H7 (cell line): Measurements from ENCODE around the gene TMEM181. TPM values are rescaled to one million over a fixed set of nuclear protein-coding genes. Genes with fewer than 3 reads are reported as not detected.
"Not testable (repeated sequence)": the region's sequence is repeated elsewhere in the genome, so short reads cannot be mapped to it uniquely, and the experiment has no call there.

Source experiments
- DNase-seq: peaks from one replicate; pipeline ENCODE4 v3.0.0; 2012
- H3K27me3 ChIP-seq: 2 replicates; pipeline ENCODE4 v1.6.0; 2011; ENCODE audit warnings: mild to moderate bottlenecking, low read length; ENCODE audit not compliant: control insufficient read depth, insufficient read depth
- H3K36me3 ChIP-seq: replicated peaks from 2 replicates; pipeline ENCODE4 v1.5.1; 2011; ENCODE audit warnings: low read length; ENCODE audit not compliant: control insufficient read depth, insufficient read depth
- H3K4me3 ChIP-seq: 2 replicates; pipeline ENCODE4 v1.5.1; 2011; ENCODE audit warnings: low read depth, mild to moderate bottlenecking, control low read depth, low read length, moderate library complexity; ENCODE audit not compliant: insufficient read depth
- total RNA-seq: library from RNA; depleted of rRNA; stranded (reverse); fragments of >200 nt; shearing (Covaris generic); gene quantifications from 2 replicates; pipeline ENCODE4 v1.2.3, GENCODE V29; 2014

Gene TMEM181
- total RNA-seq, 1 experiment from 2014 or later, result 14.5 TPM

DNA sequence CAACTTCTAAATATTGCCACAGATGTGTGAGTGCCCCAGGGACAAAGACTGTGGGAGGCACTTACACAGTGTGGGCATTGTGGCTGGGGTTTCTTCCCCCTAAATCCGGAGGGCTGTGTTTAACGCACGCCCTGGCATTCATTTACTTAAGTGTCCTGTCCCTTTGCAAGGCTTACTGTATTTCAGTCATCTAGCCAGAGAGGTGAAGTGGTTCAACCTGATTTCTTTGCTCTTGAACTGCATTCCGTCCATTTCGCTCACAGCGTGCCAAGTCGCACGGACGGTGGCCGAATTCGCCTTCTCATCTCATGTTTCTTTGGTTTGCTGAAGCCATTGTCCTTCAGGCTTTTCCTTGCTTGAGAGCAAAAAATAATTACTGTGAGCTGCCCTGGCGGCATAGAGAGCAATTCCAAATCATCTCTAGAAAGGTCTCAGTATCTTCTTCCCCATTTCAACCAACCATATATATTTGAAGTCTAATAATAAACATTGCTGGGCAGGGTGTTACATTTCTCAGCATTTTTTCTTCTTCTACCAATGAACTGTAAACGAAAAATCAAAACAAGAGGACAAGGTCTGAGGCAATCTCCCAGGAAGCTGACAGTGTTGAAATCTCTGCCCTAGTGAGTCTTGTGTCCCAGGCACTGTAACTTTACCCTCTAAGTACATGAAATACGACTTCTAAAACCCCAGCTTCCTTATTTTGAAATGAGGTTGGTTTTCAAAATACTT, 106.9 kb downstream of the TMEM181 start:
- Histone ChIP-seq H3K4me3 (no peak overlapping the region), H3K36me3 (no peaks in the 10 kb centered on the region), H3K27me3 (no peaks in the 10 kb centered on the region)
- no peak for DNase-seq

DNA sequence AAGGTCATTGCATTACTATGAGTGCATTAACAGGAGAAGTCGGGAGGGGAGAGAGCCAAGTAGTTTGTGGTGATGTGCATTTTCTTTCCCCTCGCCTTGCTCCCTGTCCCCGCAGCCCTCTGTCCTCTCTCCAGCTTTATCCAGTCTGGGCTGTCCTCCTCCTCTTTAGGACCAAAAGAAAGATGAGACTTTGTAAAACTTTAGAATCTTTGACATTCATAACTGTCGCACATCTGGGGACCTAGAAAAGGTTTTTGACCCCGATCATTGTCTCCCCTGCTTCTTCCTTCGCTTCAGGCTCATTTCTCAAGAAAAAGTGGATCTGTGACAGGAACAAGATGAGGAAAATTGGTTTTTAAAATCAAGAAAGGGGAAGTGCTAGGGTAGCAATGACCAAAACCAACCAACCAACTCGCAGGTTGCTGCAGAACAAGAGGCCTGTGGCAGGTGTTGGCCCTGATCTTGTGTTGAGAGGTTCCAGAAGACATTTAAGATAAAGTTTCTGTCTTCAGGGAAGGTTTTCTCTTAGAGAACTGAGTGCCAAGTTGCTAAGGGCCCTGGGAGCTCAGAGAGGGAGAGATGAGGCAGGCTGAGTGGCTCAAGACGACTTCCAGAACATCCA, 107.6 kb downstream of the TMEM181 start:
- DNase-seq, result no peak
- Histone ChIP-seq H3K4me3 (no peak overlapping the region), H3K36me3 (no peaks in the 10 kb centered on the region), H3K27me3 (no peaks in the 10 kb centered on the region)

DNA sequence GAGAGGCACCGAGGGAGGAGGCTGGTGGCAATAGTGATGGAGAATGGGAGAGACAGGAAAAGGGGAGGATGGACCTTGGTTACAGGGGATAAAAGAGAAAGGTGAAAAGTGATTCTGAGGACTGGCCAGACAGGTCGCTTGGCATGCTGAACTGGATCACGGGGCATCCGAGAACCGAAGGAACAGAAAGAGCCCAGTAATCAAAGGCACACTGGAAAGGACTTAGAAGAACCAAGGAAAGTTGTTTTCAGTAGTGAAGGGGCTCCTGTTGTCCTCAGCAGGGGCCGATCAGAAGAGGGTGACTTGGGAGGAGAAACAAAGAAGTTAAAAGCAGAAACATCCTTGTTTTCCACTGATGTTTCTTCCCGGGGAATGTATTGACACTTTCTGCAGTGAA, 108.8 kb downstream of the TMEM181 start:
- no peaks in the 10 kb centered on the region for H3K27me3 ChIP-seq
- no peak overlapping the region for H3K4me3 ChIP-seq
- no peaks in the 10 kb centered on the region for H3K36me3 ChIP-seq
- DNase-seq, result no peak

DNA sequence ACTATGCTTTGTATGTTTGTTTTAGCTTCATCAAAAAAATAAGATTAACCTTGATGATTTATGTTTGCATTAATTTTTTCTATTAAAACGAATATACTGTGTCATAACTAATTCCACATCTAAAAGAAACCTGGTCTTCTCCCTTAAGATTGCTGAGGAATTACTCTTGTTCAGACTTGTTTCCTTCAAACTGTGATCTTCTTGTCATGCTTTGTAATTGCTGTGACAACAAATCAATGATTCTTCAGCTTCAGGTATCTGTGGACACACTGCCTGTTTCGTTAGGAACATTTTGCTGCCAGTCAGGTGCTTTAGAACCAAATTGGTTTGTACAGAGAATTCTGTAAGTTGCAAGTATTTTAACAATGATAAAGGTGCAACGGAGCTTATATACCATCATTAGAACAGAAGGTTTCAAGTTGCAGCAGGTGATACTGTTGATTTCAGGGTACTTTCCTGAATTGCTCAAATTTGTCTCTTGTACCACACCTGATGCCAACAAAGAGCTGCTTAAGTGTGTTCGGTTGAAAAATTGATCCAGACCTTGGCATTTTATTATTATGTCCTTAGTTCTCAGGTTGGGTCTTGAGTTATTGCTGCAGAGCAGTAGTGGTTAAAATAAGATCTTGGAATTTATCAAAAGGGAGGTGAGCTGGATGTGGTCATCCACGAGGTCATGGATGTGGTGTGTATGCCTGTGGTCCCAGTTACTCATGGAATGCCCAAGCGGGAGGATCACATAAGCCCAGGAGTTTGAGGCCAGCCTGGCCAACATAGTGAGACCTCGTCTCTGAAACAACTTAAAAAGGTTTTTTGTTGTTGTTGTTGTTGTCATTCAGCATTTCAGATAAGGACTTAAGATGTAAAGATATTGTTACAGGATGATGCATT, 109.5 kb downstream of the TMEM181 start:
- H3K4me3 ChIP-seq, result no peak overlapping the region
- no peak for DNase-seq
- no peaks in the 10 kb centered on the region for H3K27me3 ChIP-seq

DNA sequence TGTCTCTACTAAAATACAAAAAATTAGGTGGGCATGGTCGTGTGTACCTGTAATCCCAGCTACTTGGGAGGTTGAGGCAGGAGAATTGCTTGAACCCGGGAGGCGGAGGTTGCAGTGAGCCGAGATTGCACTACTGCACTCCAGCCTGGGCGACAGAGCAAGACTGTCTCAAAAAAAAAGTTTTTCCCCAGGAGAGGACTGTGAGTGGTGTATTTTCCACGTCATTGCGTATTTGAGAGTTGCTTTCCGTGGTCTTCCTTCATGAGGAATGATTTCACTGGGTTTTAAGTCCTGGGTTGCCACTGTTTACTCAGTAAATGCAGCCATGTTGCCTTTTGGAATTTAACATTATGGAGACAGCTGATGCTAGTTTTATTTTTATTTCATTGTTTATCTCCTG, 112.2 kb downstream of the TMEM181 start:
- H3K36me3 ChIP-seq, H3K4me3 ChIP-seq, H3K27me3 ChIP-seq, DNase-seq: not testable (repeated sequence)

More for the DNA sequence above, 109.5 kb downstream of the TMEM181 start:
- H3K36me3 ChIP-seq, result no peaks in the 10 kb centered on the region

DNA sequence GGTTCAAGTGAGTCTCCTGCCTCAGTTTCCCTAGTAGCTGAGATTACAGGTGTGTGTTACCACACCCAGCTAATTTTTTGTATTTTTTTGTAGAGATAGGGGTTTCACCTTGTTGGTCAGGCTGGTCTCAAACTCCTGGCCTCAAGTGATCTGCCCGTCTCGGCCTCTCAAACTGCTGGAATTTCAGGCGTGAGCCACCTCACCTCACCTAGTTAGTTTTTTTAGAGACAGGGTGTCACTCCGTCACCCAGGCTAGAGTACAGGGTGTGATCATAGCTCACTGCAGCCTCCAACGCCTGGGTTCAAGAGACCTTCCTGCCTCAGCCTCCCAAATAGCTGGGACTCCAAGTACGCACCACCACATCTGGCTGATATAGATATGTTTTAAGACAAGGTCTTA, 112.8 kb downstream of the TMEM181 start:
- DNase-seq, result no peak
- Histone ChIP-seq H3K4me3 (no peak overlapping the region), H3K36me3 (no peaks in the 10 kb centered on the region), H3K27me3 (no peaks in the 10 kb centered on the region)

DNA sequence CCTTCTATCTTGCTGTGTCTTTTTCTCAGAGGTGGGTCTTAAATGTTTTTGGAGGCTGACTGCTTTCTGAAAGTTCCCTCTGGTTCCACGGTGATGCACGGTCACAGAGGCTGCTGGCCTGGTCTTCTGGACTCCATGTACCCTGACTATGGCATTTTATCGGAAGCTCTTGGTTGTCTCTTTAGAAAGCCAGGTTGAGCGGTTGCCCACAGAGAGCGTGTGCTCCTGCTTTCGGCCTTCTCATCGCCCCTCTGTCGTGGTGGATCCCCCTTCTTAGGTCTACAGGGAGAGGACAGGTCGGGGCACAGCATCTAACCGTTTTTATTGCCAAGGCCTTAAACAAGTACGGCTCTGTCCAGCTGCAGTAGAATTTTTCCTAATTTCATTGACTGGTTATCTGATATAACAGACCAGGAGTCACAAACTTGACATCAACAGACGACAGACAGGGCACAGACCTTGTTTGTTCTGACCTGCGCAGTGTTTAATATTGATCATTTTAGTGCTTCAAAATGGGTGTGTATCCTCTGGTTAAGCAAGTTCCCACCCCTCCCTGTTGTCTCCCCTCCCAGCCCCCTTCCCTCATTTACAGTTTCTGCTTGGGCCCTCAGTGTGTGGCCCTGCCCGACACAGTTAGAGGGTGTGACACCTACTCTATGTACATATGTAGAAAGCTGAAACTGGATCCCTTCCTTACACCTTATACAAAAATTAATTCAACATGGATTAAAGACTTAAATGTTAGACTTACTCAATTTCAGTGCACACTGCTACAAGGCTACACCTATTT, 114.6 kb downstream of the TMEM181 start:
- no peak overlapping the region for H3K4me3 ChIP-seq
- H3K27me3 ChIP-seq, result no peaks in the 10 kb centered on the region
- no peak for DNase-seq
- no peaks in the 10 kb centered on the region for H3K36me3 ChIP-seq

DNA sequence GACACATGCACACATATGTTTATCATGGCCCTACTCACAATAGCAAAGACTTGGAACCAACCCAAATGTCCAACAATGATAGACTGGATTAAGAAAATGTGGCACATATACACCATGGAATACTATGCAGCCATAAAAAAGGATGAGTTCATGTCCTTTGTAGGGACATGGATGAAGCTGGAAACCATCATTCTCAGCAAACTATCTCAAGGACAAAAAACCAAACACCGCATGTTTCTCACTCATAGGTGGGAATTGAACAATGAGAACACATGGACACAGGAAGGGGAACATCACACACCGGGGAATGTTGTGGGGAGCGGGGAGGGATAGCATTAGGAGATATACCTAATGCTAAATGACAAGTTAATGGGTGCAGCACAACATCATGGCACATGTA, 117.2 kb downstream of the TMEM181 start:
- H3K27me3 ChIP-seq, H3K4me3 ChIP-seq, DNase-seq, H3K36me3 ChIP-seq: not testable (repeated sequence)

DNA sequence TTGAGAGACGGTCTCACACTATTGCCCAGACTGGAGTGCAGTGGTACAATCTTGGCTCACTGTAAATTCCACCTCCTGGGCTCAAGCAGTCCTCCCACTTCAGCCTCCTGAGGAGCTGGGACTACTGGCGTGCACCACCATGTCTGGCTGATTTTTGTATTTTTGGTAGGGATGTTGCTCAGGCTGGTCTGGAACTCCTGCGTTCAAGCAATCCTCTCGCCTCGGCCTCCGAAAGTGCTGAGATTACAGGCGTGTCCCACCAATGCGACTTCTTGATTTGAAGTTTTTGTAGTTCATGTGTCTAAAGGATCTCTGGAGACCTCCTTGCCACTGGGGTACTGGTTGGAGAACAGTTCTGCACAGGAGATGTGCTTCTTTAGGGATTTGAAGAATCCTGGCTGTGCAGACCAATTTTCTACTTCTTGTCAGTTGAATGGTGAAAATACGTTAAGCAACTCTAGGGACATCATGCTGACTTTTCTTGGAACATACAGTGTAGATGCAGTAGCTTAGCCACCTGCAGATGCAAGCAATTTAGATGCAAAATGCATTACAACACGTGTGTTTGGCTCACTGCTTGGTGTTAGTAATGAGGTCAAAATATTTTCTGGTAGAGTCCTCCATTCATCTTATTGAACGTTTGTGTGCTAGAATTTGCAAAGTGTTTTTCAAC, 118.2 kb downstream of the TMEM181 start:
- no peak for DNase-seq
- Histone ChIP-seq H3K27me3 (no peaks in the 10 kb centered on the region), H3K4me3 (no peak overlapping the region), H3K36me3 (no peaks in the 10 kb centered on the region)

DNA sequence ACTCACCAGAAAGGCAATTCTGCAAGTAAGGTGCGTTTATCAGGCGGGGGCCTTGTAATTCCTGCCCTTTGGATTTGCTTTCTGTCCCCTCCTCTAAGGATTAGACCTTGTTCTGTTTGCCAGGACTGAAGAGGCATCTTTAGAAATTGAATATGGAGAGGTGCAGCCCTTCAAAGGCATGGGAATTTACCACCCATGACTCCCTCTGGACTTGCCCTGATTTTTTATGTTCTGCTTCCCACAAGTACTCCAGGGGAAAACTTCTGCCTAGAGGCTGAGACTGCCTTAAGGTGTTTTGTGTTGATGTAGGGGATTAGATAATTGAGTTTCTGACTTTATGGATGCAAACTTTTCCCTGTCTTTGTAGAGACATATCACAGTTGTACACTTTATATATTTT, 120.1 kb downstream of the TMEM181 start:
- Histone ChIP-seq H3K4me3 (no peak overlapping the region), H3K27me3 (no peaks in the 10 kb centered on the region), H3K36me3 (no peaks in the 10 kb centered on the region)
- no peak for DNase-seq

DNA sequence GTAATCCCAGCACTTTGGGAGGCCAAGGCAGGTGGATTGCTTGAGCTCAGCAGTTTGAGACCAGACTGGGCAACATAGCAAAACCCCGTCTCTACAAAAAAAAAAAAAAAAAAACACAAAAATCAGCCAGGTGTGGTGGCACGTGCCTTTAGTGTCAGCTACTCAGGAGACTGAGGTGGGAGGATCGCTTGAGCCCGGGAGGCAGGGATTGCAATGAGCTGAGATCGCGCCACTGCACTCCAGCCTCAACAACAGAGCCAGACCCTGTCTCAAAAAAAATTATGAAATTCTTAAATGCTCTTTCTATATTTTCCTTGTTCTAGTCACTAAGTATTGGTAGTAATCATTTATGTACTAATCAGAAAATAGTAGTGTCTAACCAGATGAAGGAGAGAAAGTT, 120.6 kb downstream of the TMEM181 start:
- Histone ChIP-seq H3K27me3 (no peaks in the 10 kb centered on the region), H3K4me3 (no peak overlapping the region), H3K36me3 (no peaks in the 10 kb centered on the region)
- no peak for DNase-seq

DNA sequence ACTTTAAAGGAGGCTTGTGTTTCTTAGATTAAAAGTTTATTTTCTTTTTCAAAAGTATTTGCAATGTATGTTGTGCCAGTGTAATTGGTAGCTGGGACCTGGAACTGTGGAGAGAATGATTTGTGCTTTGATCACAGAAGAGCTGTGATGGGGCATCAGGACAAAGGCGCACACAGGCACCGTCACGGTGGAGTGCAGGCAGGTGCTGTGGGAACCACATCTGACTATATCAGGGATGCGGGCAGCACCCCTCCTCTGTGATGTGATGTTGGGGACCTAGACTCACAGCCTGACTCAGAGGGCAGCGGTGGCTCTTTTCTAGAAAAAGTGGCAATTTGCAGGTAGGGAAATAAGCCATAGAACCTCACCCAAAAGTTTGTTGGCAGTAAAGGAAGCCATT, 124.4 kb downstream of the TMEM181 start:
- no peaks in the 10 kb centered on the region for H3K27me3 ChIP-seq
- DNase-seq, result no peak

DNA sequence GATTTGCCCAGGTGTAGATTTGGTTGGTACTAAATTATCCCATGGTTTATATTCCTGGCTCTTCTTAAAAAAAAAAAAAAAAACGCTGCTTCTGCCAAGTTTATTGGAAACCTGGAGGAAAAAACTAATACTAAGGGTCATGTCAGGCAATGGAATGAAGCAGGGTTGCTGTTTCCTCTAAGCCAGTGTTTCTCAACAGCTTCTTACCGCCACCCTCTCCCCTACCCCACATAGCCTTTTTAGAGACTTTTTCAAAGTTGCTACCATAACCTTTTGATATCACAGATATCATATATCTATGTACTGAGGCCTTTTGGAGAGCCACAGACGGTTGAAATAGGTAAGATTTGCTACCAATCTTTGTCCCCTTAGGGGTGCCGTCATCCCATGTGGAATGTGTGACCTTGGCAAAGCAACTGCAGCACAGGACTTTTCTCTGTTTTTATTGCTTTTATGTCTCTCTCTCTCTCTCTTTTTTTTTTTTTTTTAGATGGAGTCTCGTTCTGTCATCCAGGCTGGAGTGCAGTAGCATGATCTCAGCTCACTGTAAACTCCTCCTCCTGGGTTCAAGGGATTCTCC, 124.9 kb downstream of the TMEM181 start:
- no peak for DNase-seq
- no peaks in the 10 kb centered on the region for H3K36me3 ChIP-seq
- no peak overlapping the region for H3K4me3 ChIP-seq
- no peaks in the 10 kb centered on the region for H3K27me3 ChIP-seq

More for the DNA sequence above, 124.4 kb downstream of the TMEM181 start:
- Histone ChIP-seq H3K36me3 (no peaks in the 10 kb centered on the region), H3K4me3 (no peak overlapping the region)
